Activated CD4-positive, alpha-beta T cell treated with anti-CD3 and anti-CD28 coated beads, Interleukin-10, Interleukin-2, amounts not matched to agents 100 ng/mL and 50 ng/mL, durations not matched to agents 16 hours and 8 hours (primary cell): ENCODE measurements around the gene TULP1.
A peak's percentile ranks its signal among the peaks of the same experiment; 100 is the strongest.
"Not testable (repeated sequence)": the region's sequence is repeated elsewhere in the genome, so short reads cannot be mapped to it uniquely, and the experiment has no call there.

Experiments used
- DNase-seq: peaks from one replicate; pipeline ENCODE4 v3.0.0-alpha.2; 2020

Gene TULP1

GRCh38 chr6:35512740-35513139, at the start of gene TULP1:
Gene TULP1 (minus strand): TSS chr6:35512896. CDS start chr6:35512858, 38 bp downstream.
- no peak for DNase-seq

GRCh38 chr6:35562060-35562459, 49.4 kb upstream of the TULP1 start:
- DNase-seq, result no peak

- DNase-seq, result no peak
These were observed 48.4 kb upstream of the TULP1 start for GRCh38 chr6:35561113-35561512.

- DNase-seq, result no peak
These were observed 45.9 kb upstream of the TULP1 start for GRCh38 chr6:35558571-35558970.

GRCh38 chr6:35557239-35557638, 44.5 kb upstream of the TULP1 start:
- no peak for DNase-seq

GRCh38 chr6:35554811-35555210, 42.1 kb upstream of the TULP1 start:
- DNase-seq, result no peak

- DNase-seq, result no peak
These were observed 40.6 kb upstream of the TULP1 start for GRCh38 chr6:35553315-35553714.

GRCh38 chr6:35552285-35552917, 39.7 kb upstream of the TULP1 start:
- DNase-seq, result peak; percentile 68

- no peak for DNase-seq
These were observed 37.7 kb upstream of the TULP1 start for GRCh38 chr6:35550437-35550836.

GRCh38 chr6:35547676-35548075, 35.0 kb upstream of the TULP1 start:
- no peak for DNase-seq

- DNase-seq, result no peak
These were observed 32.2 kb upstream of the TULP1 start for GRCh38 chr6:35544769-35545361.

- no peak for DNase-seq
These were observed 30.9 kb upstream of the TULP1 start for GRCh38 chr6:35543459-35544193.

- DNase-seq, result no peak
These were observed 29.1 kb upstream of the TULP1 start for GRCh38 chr6:35541836-35542235.

GRCh38 chr6:35539223-35539622, 26.5 kb upstream of the TULP1 start:
- DNase-seq, result no peak

GRCh38 chr6:35535847-35536246, 23.2 kb upstream of the TULP1 start:
- not testable (repeated sequence) for DNase-seq

- no peak for DNase-seq
These were observed 21.9 kb upstream of the TULP1 start for GRCh38 chr6:35534407-35535170.

- DNase-seq, result no peak
These were observed 21.3 kb upstream of the TULP1 start for GRCh38 chr6:35533981-35534380.

- no peak for DNase-seq
These were observed 19.4 kb upstream of the TULP1 start for GRCh38 chr6:35532126-35532525.

GRCh38 chr6:35524380-35525020, 11.8 kb upstream of the TULP1 start:
- no peak for DNase-seq

GRCh38 chr6:35522660-35523658, 10.3 kb upstream of the TULP1 start:
- peak; percentile 77 for DNase-seq

- DNase-seq, result no peak
These were observed 9.5 kb upstream of the TULP1 start for GRCh38 chr6:35522151-35522550.

- DNase-seq, result no peak
These were observed 8.5 kb upstream of the TULP1 start for GRCh38 chr6:35521235-35521634.
